Activated T-cell treated with anti-CD3 and anti-CD28 coated beads, Interleukin-2, amount 50 U/mL, for 1 hour (primary cell): Measurements from ENCODE around the gene PRMT3.
"Not testable (repeated sequence)": the region's sequence is repeated elsewhere in the genome, so short reads cannot be mapped to it uniquely, and the experiment has no call there.

ENCODE experiments used
- DNase-seq: peaks from one replicate; pipeline ENCODE4 v3.0.0-alpha.2; 2020

Gene PRMT3

DNA sequence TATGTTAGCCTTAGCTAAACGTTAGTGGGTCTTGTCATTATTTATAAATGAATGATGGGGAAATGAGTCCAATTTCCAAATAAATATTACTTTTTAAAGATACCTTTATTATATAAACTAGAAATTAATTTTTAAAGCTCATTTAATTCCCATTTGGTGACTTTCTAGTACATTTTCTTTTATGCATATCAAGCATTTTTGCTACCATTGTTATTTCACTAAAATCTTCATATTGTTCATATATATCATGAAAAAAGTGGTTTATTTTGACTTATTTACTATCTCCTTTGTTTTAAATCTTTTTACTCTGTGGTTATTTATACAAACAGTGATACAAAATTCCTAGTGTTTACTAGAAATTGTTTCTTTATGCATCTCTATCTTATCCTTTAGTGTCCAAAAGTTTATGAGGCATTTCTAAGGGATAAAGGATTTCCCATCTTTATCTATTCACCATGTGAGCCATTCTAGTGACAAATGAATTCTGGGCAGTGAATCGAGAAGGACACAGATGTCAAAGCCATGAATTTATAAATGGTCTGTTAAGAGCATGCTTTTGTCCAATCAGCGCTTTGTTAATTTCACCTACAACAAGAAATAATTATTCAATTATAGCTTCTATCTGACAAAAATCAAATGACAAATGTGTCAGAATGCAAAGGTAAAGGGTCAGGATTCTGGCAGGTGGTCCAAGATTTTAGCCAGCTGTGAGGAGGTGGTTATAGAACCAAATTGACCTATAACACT, 70.6 kb downstream of the PRMT3 start:
- DNase-seq: no peak

DNA sequence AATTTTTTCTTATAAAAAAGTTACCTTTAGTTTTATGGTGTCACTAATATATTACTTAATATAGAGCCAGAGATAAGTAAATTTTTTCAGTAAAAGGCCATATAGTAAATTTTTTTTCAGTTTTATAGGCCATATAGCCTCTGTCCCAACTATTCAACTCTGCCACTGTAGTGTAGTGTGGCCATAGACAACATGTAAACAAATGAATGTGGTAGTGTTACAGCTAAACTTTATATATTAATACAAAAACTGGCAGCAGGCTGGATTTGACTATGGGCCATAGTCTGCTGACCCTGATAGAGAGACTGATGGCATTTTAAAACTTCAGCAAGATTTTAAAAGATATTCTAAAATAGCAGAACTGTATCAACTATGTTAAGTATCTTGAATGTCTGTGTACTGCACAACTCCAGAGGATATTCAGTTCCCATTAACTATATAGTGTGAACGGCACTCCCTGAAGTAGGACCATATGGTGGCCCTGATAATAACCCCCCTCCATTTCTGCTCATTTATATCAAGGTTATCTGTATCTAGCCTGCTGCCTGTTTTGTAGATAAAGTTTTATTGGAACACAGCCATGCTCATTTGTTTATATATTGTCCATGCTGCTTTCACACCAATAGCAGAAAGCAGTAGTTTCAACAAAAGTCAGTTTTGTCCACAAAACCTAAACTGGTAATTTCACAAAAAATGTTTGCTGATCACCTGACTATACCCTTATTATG, 71.6 kb downstream of the PRMT3 start:
- no peak for DNase-seq

- no peak for DNase-seq
Measured at GRCh38 chr11:20459865-20460264, 72.3 kb downstream of the PRMT3 start.

GRCh38 chr11:20464518-20464917, 77.0 kb downstream of the PRMT3 start:
- DNase-seq: no peak

DNA sequence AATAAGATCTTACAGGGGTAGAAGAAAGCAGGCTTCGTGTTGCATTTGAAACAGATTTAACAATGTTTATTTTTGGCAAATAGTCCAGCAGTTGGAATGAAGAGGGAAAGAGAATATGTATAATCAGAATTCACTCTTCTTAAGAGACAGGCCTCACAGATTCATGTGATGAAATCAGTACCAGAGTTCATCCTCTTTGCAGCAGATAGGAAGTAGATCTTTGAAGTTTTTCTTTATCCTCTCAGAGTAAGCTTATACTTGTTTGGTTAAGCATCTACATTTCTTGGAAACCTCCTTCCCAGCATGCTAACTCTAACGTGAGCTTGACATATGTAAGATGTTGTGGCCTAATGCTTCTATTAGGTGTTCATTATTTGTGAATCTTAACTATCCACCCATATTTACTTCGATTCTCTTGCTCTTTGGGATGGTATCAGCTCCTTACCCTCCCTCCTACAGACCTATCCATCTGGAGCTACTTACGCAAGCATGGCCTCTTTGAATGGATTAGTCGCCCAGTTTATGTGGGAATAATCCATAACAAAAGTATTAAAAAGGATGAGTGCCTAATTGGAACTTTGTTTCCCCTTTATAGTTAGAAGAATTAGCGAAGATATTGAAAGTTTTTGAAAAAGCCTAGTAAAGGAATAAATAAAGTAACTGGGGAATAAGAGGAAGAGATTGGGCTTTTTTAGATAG, 80.1 kb downstream of the PRMT3 start:
- no peak for DNase-seq

DNA sequence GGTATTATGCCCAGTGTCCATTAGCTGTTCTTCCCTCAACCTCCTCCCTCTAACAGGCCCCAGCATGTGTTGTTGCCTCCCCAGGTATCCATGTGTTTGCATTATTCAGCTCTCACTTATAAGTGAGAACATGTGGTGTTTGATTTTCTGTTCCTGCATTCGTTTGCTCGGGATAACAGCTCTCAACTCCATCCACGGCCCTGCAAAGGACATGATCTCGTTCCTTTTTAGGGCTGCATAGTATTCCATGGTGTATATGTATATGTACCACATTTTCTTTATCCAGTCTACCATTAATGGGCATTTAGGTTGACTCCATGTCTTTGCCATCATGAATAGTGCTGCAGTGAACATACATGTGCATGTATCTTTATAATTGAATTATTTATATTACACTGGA, 82.8 kb downstream of the PRMT3 start:
- DNase-seq: no peak

GRCh38 chr11:20471929-20472328, 84.4 kb downstream of the PRMT3 start:
- not testable (repeated sequence) for DNase-seq

- no peak for DNase-seq
Measured at GRCh38 chr11:20474176-20474881, 86.8 kb downstream of the PRMT3 start.

DNA sequence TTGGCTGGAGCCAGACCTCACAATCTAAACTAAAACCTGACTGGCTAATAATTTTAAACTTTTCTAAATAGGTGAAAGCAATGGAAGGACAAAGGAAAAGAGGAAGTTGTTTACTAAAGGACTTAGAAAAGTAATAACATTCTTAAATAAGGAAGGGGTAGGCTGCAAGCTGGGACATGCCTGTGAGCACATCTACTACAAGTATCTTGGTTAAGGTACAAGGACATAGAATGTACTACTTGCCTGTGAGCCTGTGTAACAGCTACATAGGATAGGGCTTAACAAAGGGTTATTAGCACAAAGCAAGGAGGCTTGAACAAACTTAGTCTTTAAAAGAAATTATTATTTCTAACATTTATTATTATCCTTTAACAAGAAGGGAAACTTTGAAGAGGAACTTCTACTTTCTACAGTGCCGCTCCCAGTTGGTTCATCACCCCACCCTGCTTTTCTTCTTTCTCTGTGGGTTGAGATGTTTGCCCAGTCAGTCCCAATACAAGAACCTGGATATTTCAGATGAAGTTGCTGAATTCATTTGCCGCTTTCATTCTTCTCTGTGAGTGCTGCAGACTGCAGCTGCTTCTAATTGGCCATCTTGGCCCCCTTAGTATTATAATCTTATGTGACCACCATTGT, 87.5 kb downstream of the PRMT3 start:
- no peak for DNase-seq

GRCh38 chr11:20477418-20478090, 90.0 kb downstream of the PRMT3 start:
- no peak for DNase-seq

DNA sequence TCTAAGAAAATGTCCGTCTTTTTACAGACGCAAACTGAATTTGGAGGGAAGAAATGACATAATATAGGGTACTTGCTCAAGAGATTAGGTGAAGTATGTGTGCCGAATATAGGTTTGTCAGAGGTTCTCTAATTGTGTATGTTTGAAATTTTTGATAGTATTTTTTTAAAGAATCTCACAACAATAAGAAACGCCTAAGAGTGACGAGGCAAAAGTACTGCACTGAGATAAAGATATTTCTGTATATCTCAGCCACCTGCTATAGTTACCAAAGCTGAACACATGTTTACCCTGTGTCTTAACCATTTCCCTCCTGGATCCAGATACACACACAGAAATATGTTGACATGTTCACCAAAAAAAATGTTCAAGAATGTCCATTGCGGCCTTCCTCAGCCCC, 92.0 kb downstream of the PRMT3 start:
- DNase-seq: no peak

DNA sequence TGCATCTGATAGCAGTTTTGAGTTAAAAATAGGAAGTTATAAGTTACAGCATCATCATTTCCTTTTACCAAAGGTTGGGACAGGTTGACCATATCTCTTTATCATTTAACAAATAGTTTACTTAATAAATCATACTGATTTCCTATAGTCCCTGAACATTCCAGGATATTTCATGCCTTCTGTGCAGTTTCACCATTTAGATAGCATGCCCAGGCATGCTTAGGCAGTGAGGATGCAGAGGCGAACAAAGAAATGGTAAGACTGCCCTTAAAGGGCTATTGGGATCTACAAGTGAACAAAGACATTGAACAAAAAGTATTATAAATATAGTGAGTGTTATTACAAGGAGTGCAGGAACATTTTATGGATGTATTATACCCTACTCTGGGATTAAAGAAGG, 96.4 kb downstream of the PRMT3 start:
- DNase-seq: no peak

DNA sequence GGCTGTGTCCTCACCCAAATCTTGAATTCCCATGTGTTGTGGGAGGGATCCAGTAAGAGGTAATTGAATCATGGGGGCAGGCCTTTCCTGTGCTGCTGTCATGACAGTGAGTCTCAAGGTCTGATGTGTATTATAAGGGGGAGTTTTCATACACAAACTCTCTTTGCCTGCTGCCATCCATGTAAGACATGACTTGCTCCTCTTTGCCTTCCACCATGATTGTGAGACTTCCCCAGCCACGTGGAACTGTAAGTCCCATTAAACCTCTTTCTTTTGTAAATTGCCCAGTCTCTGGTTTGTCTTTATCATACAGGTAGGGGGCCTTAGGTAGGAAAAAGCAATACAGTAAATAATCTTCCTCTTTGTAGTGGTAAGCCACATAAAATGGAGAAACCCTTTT, 96.9 kb downstream of the PRMT3 start:
- DNase-seq: not testable (repeated sequence)

- DNase-seq: no peak
Measured at GRCh38 chr11:20488352-20488751, 100.8 kb downstream of the PRMT3 start.

- DNase-seq: no peak
Measured at GRCh38 chr11:20489948-20490347, 102.4 kb downstream of the PRMT3 start.

DNA sequence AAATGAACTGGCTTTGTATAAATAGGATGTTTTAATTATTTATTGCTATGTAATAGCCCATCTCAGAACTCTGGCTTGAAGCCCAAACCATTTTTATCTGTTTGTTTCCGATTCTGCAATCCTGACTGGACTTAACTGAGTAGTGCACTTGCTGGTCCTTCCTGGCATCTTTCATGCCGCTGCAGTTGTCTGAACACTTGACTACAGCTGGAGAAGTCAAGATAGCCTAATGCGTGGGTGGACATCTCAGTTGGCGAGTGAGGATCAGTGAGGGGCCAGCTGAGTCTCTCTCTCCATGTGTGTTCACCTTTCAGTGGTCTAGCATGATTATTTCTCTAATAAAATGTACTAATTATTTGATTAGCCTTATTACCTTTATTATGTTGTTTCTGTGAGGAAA, 105.8 kb downstream of the PRMT3 start:
- DNase-seq: no peak

DNA sequence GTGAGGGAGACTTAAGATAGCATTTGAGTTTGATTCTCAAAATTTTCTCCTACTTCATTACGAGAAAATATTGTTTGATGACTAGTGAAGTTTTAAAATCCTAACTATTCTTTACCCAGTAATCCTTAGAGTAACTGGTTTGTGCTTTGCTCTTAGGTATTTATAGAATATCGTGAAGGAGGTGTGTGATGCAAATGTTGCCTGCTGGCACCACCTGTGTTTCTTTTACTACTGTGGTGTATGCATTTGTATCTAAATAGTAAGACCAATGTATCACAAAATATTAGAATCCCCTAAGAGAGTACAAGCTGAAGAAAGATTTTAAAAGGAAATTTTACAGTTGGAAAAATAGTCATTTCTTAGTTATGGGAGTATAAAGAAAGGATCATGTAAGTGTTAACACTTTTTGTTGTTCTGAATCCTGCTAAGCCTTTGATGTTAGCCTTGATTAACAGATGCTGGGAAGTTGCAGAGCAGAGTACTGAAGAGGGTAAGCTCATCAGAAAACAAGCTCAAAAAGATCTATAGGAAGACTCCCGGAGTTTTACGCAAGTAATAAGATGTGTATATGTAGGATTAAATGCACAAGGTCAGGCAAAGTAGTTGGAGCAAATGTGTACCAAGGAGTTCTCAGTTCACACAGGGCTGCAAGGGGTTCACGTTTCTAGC, 109.7 kb downstream of the PRMT3 start:
- DNase-seq: no peak

DNA sequence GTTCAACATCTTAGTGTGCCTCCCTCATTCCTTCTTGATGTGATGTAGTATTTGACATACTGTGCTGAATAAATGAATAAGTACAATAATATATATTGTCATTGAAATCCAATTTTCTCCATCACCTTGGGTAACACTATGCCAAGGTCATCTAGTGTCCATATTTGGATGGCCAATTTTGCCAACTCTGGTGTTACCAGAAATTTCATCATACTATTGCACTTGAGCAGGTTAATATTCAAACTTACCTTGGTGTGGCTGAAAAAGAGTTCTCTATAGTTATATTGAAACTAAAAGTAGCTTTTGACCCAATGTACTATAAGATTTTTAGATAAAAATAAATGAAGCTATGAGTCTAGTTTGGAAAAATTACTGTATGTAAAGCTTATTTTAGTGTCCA, 113.7 kb downstream of the PRMT3 start:
- no peak for DNase-seq

DNA sequence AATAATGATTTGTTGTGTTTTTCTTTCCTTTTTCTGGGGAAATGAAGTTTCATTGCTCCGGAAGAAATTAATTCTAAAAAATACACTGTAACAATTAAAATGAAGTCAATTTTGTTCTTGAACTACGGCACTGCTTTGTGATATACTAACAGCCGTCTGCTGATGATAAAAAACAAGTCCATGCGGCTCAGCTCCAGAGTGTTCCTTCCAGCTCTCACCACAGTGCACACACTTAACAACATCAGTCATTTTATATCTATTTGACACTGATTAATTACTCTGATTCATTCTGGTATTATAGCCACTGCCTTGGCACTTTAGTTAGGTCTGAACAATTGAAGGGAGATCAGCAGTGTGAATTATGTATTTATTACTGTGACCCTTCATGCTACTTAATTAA, 114.5 kb downstream of the PRMT3 start:
- no peak for DNase-seq

GRCh38 chr11:20511982-20512381, 124.5 kb downstream of the PRMT3 start:
- no peak for DNase-seq

GRCh38 chr11:20512869-20513268, 125.4 kb downstream of the PRMT3 start:
- DNase-seq: no peak
